Measurements from ENCODE around the gene NPPB.

NPPB gene

DNA sequence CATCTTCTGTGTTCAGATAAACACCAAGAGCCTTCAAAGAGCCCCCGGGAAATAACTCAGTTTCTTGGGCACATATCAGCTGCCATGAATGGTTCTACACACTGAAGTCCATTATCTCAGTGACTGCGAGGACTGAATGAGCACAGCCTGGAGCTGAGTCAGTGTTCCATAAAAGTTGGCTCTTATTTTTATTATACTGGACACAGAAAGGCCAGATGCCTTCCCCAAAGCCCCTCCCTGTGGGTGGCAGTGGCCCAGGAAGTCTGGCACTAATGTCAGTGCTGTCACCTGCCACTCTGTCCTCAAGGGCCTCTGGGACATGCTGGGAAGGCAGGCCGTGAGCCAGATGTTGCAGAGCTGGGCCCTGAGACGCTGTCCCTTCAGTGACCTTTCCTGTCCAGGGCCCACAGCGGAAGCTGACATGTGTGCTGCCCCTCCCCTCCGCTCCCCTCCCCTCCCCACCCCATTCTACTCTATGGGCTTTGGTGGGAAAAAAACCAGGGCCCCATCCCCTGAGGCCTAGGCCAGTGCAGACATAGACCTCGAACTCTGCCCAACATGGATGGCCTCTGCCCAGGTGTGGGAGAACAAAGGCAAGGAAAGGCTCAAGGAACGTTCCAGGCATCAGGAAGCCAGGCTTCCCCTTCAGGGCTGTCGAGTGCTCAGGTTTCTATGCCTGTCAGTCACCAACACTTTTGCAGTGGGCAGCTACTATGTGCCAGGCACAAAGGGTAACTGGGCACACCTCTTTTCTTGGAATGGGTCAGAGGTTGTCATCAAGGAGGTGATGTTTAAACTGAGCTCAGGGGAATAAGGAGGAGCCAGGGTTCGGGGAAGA is 22.4 kb upstream of the NPPB start:
- DNase-seq: peak; percentile 87

- no peak for DNase-seq
Observed at GRCh38 chr1:11880181-11880575, 21.4 kb upstream of the NPPB start.

DNA sequence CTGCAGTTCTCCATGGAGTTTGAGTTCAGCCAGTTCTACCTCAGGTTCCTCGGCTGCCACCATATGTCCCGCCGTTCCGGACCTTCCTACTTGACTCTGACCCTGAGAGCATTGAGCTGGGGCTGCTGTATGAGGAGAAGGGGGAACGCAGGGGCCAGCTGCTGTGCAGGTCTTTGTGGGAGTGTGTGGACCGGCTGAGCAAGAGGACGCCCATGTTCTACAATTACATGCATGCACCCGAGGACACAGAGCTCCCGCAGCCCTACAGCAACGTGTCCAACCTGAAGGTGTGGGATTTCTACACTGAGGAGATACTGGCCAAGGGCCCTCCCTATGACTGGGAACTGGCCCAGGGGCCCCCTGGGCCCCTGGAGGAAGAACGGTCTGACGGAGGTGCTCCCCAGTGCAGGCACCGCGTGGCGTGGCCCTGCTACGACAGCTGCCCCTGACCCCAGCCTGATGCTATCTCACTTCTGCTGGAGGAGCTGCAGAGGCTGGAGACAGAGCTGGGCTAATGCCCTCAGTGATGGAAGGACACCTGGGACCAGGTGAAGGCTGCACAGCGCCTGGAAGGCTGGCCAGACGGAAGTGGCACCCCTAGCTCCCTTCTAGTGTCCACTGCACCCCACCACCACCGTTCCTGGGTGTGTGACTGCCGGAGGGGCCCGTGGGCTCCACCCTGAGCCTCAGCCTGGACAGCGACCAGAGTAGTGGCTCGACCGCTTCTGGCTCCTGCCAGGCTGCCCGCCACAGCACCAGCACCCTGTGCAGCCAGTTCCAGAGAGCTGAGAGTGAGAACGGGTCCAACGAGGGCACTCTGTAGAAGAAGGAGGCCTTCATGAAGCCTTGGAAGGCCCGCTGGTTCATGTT is 20.8 kb upstream of the NPPB start:
- DNase-seq: no peak

GRCh38 chr1:11878891-11879190 is 20.1 kb upstream of the NPPB start:
- DNase-seq: no peak

DNA sequence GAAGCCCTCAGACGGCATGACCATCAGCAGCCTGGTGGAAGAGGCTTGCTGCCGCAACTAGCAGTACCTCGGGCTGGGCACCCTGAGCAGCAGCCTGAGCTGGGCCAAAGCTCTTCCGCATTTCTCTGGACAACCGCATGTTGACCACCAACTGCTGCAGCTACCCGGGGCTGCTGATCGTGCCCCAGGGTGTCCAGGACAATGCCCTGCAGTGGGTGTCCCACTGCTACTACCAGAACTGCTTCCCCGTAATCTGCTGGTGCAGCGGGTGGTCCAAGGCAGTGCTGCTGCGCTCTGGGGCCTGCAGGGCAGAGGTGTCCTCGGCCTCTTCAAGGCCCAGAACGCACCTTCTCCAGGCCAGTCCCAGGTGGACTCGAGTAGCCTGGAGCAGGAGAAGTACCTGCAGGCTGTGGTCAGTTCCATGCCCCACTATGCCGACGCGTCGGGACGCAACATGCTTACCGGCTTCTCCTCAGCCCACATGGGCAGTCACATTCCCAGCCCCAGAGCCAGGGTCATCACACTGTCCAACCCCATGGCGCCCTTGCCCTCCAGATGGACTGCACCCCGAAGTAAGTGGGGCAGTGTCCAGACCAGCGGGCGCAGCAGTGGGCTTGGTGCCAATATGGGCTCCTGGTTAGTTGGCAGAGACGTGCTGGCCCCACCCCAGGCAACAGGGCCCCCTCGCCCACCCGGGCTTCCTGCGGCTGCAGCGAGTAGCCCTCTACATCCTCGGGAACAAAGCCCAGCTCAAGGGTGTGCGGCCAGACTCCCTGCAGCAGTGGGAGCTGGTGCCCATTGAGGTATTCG is 19.5 kb upstream of the NPPB start:
- no peak for DNase-seq

DNA sequence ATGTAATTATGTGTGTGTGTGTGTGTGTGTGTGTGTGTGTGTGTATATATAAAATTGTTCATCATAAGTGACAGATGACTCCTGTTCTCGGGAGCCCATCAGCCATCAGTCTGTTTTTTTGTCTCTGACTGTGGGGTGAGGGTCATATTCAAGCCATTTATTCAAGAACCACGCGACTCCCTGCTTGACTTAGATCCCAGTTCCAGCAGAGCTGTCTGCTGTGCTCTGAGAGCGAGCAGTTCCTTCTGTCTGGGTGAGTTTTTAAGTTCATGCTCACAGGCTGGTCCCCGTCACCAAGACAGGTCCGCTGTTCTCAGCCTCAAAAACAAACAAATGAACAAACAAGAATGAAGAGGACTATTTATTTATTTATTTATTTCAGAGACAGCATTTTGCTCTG is 18.3 kb upstream of the NPPB start:
- DNase-seq: no peak

DNA sequence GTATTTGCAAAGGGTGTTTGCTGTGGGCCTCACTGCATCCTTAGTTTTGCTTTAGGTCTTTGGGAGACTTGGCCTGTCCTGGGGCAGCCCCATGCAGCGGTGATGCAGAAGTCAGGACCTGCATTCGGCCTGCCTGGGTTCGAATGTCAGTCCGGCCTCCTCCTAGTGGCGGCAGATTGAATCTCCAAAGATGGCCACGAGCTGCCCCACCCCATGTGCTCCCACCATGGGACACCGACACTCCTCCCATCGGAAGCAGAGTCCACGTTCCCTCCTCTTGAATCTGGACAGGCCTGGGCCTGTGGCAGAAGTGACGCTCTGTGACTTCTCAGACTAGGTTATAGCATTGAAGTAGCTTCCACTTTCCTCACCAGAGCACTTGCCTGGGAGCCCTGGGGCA is 16.3 kb upstream of the NPPB start:
- DNase-seq: no peak

- DNase-seq: no peak
Observed at GRCh38 chr1:11874624-11875023, 15.9 kb upstream of the NPPB start.

- no peak for DNase-seq
Observed at GRCh38 chr1:11874258-11874562, 15.5 kb upstream of the NPPB start.

GRCh38 chr1:11873395-11874257 is 14.9 kb upstream of the NPPB start:
- DNase-seq: no peak

GRCh38 chr1:11872545-11872944 is 13.8 kb upstream of the NPPB start:
- no peak for DNase-seq

DNA sequence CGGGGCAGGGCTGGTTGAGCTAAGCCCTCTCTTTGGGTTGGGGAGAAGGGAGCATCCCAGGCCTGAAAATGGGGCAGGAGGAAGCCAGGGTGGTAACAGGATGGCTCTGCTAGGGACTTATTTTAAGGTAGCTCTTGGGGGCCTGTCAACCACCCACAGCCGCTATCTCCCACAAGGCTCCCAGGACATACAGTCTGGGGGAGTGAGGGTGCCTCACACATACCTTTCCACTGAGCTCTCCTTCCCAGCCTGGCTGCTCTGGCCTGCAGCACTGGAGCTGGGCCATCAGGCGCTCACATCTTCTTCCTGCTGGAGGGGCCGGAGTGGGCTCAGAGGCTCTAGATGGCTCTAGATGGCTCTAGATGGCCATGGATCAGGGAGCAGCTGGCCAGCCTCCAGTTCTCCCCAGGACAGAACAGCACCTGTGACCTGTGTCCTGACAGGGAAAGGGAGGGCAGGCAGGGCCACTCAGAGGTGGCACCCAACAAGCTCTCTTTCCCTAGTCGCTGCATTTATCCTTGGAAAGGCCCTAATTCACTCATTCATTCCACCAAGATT is 11.0 kb upstream of the NPPB start:
- no peak for DNase-seq

DNA sequence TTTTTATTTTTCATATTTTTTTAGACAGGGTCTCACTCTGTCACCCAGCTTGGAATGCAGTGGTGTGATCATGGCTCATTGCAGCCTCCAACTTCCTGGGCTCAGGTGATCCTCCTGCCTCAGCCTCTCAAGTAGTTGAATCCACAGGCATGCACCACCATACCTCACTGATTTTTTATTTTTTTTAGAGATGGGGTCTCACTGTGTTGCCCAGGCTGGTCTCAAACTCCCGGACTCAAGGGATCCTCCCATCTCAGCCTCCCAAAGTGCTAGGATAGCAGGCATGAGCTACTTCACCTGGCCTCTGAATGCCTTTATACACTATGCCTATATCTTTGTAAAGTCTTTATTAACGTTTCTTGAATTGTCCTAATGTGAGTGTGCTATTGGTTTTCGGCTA is 10.4 kb upstream of the NPPB start:
- DNase-seq: no peak

GRCh38 chr1:11868331-11868980 is 9.7 kb upstream of the NPPB start:
- DNase-seq: no peak

DNA sequence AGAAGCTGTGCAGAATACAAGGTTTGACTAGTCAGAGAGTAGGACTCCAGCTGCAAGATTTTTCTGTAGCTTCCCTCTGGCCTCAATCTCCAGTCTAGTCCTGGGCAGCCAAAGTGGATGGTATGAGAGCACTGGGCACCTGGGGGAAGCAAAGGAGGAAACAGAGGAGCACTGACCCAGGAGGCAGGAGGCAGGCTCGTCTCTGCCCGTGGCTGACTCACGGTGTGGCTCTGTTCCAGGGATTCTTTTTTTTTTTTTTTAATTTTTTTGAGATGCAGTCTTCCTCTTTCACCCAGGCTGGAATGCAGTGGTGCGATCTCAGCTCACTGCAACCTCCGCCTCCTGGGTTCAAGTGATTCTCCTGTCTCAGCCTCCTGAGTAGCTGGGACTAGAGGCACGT is 4.1 kb upstream of the NPPB start:
- DNase-seq: no peak

DNA sequence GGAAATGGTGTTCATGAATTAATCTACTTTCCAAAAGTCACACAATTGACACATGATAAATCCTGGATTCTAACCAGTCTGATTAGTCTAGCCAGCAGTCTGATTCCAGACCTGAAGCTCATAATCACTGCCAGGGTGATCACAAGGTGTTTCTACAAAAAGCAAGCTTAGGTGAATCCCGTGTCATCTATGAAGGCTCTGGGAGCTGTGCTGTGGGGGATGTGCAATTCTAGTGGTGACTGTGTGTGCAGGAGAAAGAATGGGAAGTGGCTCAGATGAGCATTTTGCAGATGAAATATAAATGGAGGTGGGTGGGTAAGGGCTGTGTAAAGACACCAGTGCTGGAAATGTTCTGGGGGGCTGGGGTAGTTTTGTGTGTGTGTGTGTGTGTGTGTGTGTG is 1.8 kb upstream of the NPPB start:
- no peak for DNase-seq

DNA sequence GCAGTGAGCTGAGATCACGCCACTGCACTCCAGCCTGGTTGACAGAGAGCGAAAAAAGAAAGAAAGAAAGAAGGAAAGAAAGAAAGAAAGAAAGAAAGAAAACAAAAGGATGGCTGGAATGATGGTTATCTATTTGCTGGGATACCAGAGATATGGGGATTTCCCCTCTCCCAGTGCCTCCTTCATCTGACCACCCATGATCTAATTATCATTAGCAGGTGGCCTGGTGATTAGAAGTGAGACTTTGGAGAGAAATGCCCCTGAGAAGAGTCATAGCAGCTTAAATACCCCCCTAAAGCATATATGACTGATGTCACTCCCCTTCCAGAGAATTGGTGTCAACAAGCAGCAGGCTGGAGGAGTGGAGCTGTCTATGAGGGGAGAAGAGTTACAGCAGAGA is 1.3 kb upstream of the NPPB start:
- DNase-seq: no peak

GRCh38 chr1:11858968-11859871 is 475 bp upstream of the NPPB start:
- DNase-seq: peak; percentile 87

- DNase-seq: no peak
Observed at GRCh38 chr1:11858158-11858557, 587 bp downstream of the NPPB start.

- DNase-seq: no peak
Observed at GRCh38 chr1:11857164-11857851, 1.4 kb downstream of the NPPB start.

All from eye (tissue), 1 donor.